Heart left ventricle (tissue), 16 donors: ENCODE data around the gene ORC1. TPM values are rescaled to one million over a fixed set of nuclear protein-coding genes. Genes with fewer than 3 reads are reported as not detected.
A peak's percentile ranks its signal among the peaks of the same experiment; 100 is the strongest.

Experiments used
- ATAC-seq, 4 donors: fragments of 200-7000 bp; cut with Tn5 transposase; one replicate each; pipeline ENCODE4 v1.9.1; 2020 to 2022; ENCODE audit warnings: moderate library complexity in 4 of 4, mild to moderate bottlenecking in 3 of 4, moderate number of reproducible peaks in 1 of 4
- DNase-seq, 5 donors: peaks; one replicate each; pipeline ENCODE4 v3.0.0-alpha.2; 2020
- H3K27ac ChIP-seq, 12 donors: fragments of 200-600 bp; sonication (generic) in 4 of 12; one replicate each; pipeline versions ENCODE4 v1.5.0 to v1.8.0; 2016 to 2022; ENCODE audit warnings: mild to moderate bottlenecking in 2 of 12
- H3K27me3 ChIP-seq, 9 donors: fragments of 200-600 bp; sonication (generic) in 2 of 9; one replicate each; pipeline versions ENCODE4 v1.5.1 to v1.8.0; 2016 to 2022; ENCODE audit warnings: mild to moderate bottlenecking in 3 of 9
- H3K36me3 ChIP-seq, 9 donors: fragments of 200-600 bp; sonication (generic) in 2 of 9; one replicate each; pipeline versions ENCODE4 v1.5.0 to v1.8.0; 2018 to 2022; ENCODE audit warnings: mild to moderate bottlenecking in 2 of 9
- H3K4me1 ChIP-seq, 12 donors: fragments of 200-600 bp; sonication (generic) in 4 of 12; one replicate each; pipeline versions ENCODE4 v1.5.0 to v1.8.0; 2016 to 2022; ENCODE audit warnings: mild to moderate bottlenecking in 3 of 12
- H3K4me3 ChIP-seq, 12 donors: fragments of 200-600 bp; sonication (generic) in 4 of 12; one replicate each; pipeline versions ENCODE4 v1.5.0 to v1.8.0; 2017 to 2022; ENCODE audit warnings: mild to moderate bottlenecking in 9 of 12, moderate library complexity in 4 of 12
- H3K9me3 ChIP-seq, 12 donors: fragments of 200-600 bp; sonication (generic) in 4 of 12; one replicate each; pipeline versions ENCODE4 v1.5.0 to v1.8.0; 2016 to 2022; ENCODE audit warnings: mild to moderate bottlenecking in 1 of 12
- POLR2A ChIP-seq, 2 donors: fragments of 450-650 bp; IDR thresholded peaks; one replicate each; pipeline ENCODE4 v1.6.1; 2017; ENCODE audit warnings: antibody characterized with exemption in 2 of 2, mild to moderate bottlenecking in 2 of 2, moderate library complexity in 2 of 2
- WGBS, 4 donors: extraction: QIAGEN DNeasy Blood & Tissue Kit in 2 of 4; methylation state at CpG; one replicate each; pipeline versions ENCODE4 v1.1.5 to v1.1.7; 2013 to 2018; 5-methylcytosine and 5-hydroxymethylcytosine counted together
- intact Hi-C, 10 donors: fragments of 100-400 bp; cut with DNase I; formaldehyde crosslinking; loops; one replicate each; pipeline versions ENCODE4 v1.11.1 to v1.14.2; 2022
- polyA plus RNA-seq, 2 donors: library from polyadenylated mRNA; stranded (reverse); fragments of 200-250 nt; gene quantifications; one replicate each; pipeline ENCODE4 v1.2.3, GENCODE V29; 2013
- total RNA-seq, 9 donors: library from RNA; depleted of rRNA in 2 of 9; stranded (reverse); fragments of >200 nt in 2 of 9; fragmentation: NEBNext Ultra II Directional in 3 of 9; extraction: Animal tissue kit (Norgen Biotek cat#: 25700) in 3 of 9; gene quantifications; one replicate each; pipeline versions ENCODE4 v1.1.0 to v1.2.4, GENCODE V29; 2016 to 2023
- TF ChIP-seq, protein P1 (sequence below), 12 donors: fragments of 200-600 bp; sonication (generic) in 4 of 12; IDR thresholded peaks; one replicate each; pipeline versions ENCODE4 v1.5.0 to v1.8.0; 2018 to 2022; ENCODE audit warnings: antibody characterized with exemption in 12 of 12, mild to moderate bottlenecking in 5 of 12
- donor health status: ischemic (EF 13 %, LVEDD 7.1; RV severe dilation, severe dysfunction).
- donor health status: healthy with polysubstance abuse.
- donor health status: DM: no; HTN: yes; CAD: no.
- donor health status: DM: no; HTN: no; CAD: no.
- donor health status: ischemic (EF 25% LVEDD 6.9; RV normal size, moderate dysfunction).
- donor health status: ischemic (EF 25% LVEDD 5.7; RV mildly dilated, moderate dysfunction).
- donor health status: healthy.
- donor health status: DM: yes; HTN: yes; CAD: no.
- donor health status: ischemic (EF 35%, LVEDD 5.7; RV mildly dilated, moderate dysfunction).
- donor health status: nonischemic (EF 11% LVEDD 7.7; RV severe dilation, severe dysfunction).
- donor health status: DM: yes; HTN: yes; CAD: no.
- donor health status: PGD.
- donor health status: ischemic (EF 29% LVEDD 5.4; RV normal size, mild dysfunction).
- donor health status: nonischemic (EF 23%, LVEDD 6.1; RV moderate dilation, normal function).

ORC1 gene
- total and polyA plus RNA-seq, 11 donors: 0.09 to 1.4 (median 0.19) TPM; not detected in 4

DNA sequence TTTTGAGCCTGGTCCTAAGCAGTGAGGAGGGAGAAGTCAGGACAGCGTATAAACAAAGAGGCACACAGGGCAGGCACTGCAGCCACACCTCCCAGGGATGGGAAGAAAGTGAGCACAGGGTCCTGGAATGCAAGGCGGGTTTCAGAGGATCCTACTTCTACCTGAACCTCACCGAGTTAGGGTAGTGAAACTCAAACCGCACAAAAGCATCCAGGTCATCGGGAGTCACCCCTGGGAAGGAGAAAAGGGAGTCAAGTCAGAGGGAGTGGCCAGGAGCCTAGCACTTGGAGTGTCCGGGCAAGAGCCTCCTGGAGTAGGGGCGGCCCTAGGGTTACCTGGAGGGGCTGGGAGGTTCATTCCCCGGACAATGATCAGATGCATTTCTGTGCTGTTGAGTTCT is 48.8 kb downstream of the ORC1 start:
- ATAC-seq (no peak), DNase-seq (no peak)
- Histone ChIP-seq H3K4me3 (no peak overlapping the region), H3K9me3 (no peaks in the 10 kb centered on the region), H3K27me3 (no peaks in the 10 kb centered on the region), H3K36me3 (peaks cover 3 to 99% (median 91%) of the 10 kb centered on the region in 9 donors), H3K4me1 (peaks cover 0 to 6% (median 0%) of the 10 kb centered on the region in 12 donors), H3K27ac (no peak overlapping the region)
- TF ChIP-seq, protein P1, sequence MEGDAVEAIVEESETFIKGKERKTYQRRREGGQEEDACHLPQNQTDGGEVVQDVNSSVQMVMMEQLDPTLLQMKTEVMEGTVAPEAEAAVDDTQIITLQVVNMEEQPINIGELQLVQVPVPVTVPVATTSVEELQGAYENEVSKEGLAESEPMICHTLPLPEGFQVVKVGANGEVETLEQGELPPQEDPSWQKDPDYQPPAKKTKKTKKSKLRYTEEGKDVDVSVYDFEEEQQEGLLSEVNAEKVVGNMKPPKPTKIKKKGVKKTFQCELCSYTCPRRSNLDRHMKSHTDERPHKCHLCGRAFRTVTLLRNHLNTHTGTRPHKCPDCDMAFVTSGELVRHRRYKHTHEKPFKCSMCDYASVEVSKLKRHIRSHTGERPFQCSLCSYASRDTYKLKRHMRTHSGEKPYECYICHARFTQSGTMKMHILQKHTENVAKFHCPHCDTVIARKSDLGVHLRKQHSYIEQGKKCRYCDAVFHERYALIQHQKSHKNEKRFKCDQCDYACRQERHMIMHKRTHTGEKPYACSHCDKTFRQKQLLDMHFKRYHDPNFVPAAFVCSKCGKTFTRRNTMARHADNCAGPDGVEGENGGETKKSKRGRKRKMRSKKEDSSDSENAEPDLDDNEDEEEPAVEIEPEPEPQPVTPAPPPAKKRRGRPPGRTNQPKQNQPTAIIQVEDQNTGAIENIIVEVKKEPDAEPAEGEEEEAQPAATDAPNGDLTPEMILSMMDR (IDR thresholded peaks at IDR 0.05): no peak
- no peak for TF ChIP-seq POLR2A (IDR thresholded peaks at IDR 0.05)
- intact Hi-C loops: no loop called here
- 94 to 96% (median 95%) methylated on average over 8 of the region's 8 CpGs for WGBS, 4 donors

DNA sequence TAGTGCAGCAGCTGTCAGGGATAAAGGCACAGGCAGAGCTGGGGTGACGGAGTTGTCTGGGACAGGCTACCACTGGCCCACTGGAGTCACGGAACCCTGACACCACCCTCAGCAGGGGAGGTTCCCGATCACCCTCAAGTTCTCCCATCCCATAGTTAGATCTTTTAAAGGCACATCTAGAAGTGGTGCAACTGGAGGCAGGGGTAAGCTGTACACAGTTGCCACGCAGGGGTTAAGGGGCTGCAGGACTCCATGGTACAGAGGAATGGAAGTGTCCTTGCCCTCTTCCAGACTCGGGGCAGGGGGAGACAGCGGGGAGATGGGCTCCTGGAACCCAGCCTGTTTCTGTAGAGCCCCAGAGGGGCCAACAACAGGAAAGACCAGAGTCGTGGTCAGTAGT is 51.5 kb downstream of the ORC1 start:
- WGBS, 4 donors: 77 to 84% (median 81%) methylated on average over 7 of the region's 7 CpGs
- Histone ChIP-seq H3K4me3 (no peak overlapping the region), H3K27me3 (no peaks in the 10 kb centered on the region), H3K36me3 (peaks cover 3 to 86% (median 66%) of the 10 kb centered on the region in 9 donors), H3K27ac (no peak overlapping the region), H3K9me3 (no peaks in the 10 kb centered on the region), H3K4me1 (peaks cover 0 to 6% (median 0%) of the 10 kb centered on the region in 12 donors)
- intact Hi-C loops: no loop called here
- no peak for DNase-seq
- peak in 1 of 4 donors; percentile 4 for ATAC-seq
- TF ChIP-seq POLR2A (IDR thresholded peaks at IDR 0.05): no peak
- TF ChIP-seq, protein P1 (IDR thresholded peaks at IDR 0.05): no peak

DNA sequence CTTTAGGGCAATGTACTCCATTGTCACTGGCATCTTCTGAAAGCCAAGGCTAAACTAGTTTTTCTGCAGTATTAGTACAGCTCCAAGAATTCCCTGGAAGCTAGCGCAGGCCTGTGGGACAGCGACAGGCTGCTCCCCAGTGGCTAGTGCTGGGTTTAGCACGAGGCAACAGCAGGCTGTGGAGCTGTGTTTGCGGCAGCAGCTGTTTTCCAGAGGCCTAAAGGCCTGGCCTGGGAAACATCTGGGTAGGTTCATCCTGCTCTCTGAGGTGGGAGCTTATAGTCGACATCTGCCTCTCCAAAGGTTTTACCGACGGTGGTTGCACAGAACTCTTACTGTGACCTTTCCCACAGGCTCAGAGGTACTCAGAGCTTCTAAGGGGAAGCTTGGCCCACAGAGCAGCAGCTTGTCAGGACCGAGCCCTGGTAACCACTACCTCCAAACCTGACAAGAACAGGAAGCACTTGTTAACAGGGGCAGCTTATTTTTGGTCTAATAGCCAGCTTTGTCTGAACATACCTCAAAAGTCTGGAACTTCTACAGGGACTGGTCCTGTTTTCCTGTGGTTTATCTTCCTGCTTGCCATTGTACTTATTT is 55.4 kb downstream of the ORC1 start:
- intact Hi-C loops: loop anchor here in 1 of 10 donors (5.0 kb wide), 1 partner anchor 222 kb away; no protein-coding TSS in a partner anchor
- TF ChIP-seq POLR2A (IDR thresholded peaks at IDR 0.05): no peak
- TF ChIP-seq, protein P1 (IDR thresholded peaks at IDR 0.05): peak in 8 of 12 donors; percentile 5 to 39 (median 21)
- Histone ChIP-seq H3K27ac (no peak overlapping the region), H3K36me3 (peaks cover 0 to 72% (median 34%) of the 10 kb centered on the region in 9 donors), H3K9me3 (no peaks in the 10 kb centered on the region), H3K4me1 (peaks cover 0 to 5% (median 0%) of the 10 kb centered on the region in 12 donors), H3K27me3 (no peaks in the 10 kb centered on the region), H3K4me3 (no peak overlapping the region)
- peak in 1 of 5 donors; percentile 47 for DNase-seq
- peak; percentile 54 to 75 (median 72) for ATAC-seq
- WGBS, 4 donors: 41 to 54% (median 50%) methylated on average over 8 of the region's 8 CpGs

DNA sequence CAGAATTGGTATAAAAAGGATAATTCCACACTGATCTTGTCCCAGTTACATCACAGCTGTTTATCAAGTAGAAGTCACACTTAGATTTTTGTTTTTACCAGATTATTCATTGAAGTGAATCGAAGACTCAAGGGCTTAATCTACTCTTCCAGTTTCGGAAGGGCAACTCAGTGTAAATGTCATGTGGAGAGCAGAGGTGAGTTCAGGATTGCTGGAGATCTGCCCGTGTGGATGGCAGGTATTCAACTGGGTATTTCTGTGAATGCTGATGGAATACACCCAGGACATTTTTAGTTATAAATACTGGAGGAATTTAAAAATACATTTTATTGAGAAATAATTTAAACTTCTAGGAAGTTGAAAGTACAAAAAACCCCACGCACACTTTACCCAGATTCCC is 57.6 kb downstream of the ORC1 start:
- intact Hi-C loops: loop anchor here in 1 of 10 donors (5.0 kb wide), 1 partner anchor 219 kb away; no protein-coding TSS in a partner anchor
- no peaks in the 10 kb centered on the region for H3K9me3 ChIP-seq
- H3K36me3 ChIP-seq: peaks cover 0 to 53% (median 12%) of the 10 kb centered on the region in 9 donors
- H3K4me3 ChIP-seq: no peak overlapping the region
- WGBS, 4 donors: 66 to 85% (median 75%) methylated on average over 4 of the region's 4 CpGs
- peaks cover 0 to 5% (median 0%) of the 10 kb centered on the region in 12 donors for H3K4me1 ChIP-seq
- no peak for TF ChIP-seq POLR2A (IDR thresholded peaks at IDR 0.05)
- TF ChIP-seq, protein P1 (IDR thresholded peaks at IDR 0.05): no peak
- H3K27ac ChIP-seq: no peak overlapping the region
- no peaks in the 10 kb centered on the region for H3K27me3 ChIP-seq
- ATAC-seq: no peak
- DNase-seq: no peak
